ENCODE measurements around the gene IGSF6.
"Not testable (repeated sequence)": the region's sequence is repeated elsewhere in the genome, so short reads cannot be mapped to it uniquely, and the experiment has no call there.

Gene IGSF6

GRCh38 chr16:21629616-21630539 is 22.5 kb downstream of the IGSF6 start:
- DNase-seq (ENCODE audit: low spot score) = not testable (repeated sequence)

- DNase-seq (ENCODE audit: low spot score) = no peak
Observed at GRCh38 chr16:21628772-21629171, 23.6 kb downstream of the IGSF6 start.

GRCh38 chr16:21628121-21628726 is 24.2 kb downstream of the IGSF6 start:
- DNase-seq (ENCODE audit: low spot score) = no peak

GRCh38 chr16:21626659-21627277 is 25.6 kb downstream of the IGSF6 start:
- DNase-seq (ENCODE audit: low spot score) = peak; percentile 90

GRCh38 chr16:21625026-21625425 is 27.4 kb downstream of the IGSF6 start:
- DNase-seq (ENCODE audit: low spot score) = no peak

GRCh38 chr16:21622545-21622944 is 29.9 kb downstream of the IGSF6 start:
- DNase-seq (ENCODE audit: low spot score) = no peak

- no peak for DNase-seq (ENCODE audit: low spot score)
Observed at GRCh38 chr16:21620592-21620991, 31.8 kb downstream of the IGSF6 start.

- DNase-seq (ENCODE audit: low spot score) = no peak
Observed at GRCh38 chr16:21619765-21620425, 32.5 kb downstream of the IGSF6 start.

GRCh38 chr16:21618281-21618680 is 34.1 kb downstream of the IGSF6 start:
- no peak for DNase-seq (ENCODE audit: low spot score)

GRCh38 chr16:21617607-21618006 is 34.8 kb downstream of the IGSF6 start:
- DNase-seq (ENCODE audit: low spot score) = no peak

- DNase-seq (ENCODE audit: low spot score) = no peak
Observed at GRCh38 chr16:21614896-21615295, 37.5 kb downstream of the IGSF6 start.

- no peak for DNase-seq (ENCODE audit: low spot score)
Observed at GRCh38 chr16:21613781-21614180, 38.6 kb downstream of the IGSF6 start.

GRCh38 chr16:21613361-21613760 is 39.0 kb downstream of the IGSF6 start:
- no peak for DNase-seq (ENCODE audit: low spot score)

- DNase-seq (ENCODE audit: low spot score) = no peak
Observed at GRCh38 chr16:21611556-21612384, 40.6 kb downstream of the IGSF6 start.

- no peak for DNase-seq (ENCODE audit: low spot score)
Observed at GRCh38 chr16:21611198-21611555, 41.2 kb downstream of the IGSF6 start.

GRCh38 chr16:21610766-21611165 is 41.6 kb downstream of the IGSF6 start:
- no peak for DNase-seq (ENCODE audit: low spot score)

- no peak for DNase-seq (ENCODE audit: low spot score)
Observed at GRCh38 chr16:21610006-21610544, 42.3 kb downstream of the IGSF6 start.

GRCh38 chr16:21608639-21609328 is 43.6 kb downstream of the IGSF6 start:
- no peak for DNase-seq (ENCODE audit: low spot score)

- DNase-seq (ENCODE audit: low spot score) = not testable (repeated sequence)
Observed at GRCh38 chr16:21605848-21606247, 46.6 kb downstream of the IGSF6 start.

GRCh38 chr16:21603928-21604327 is 48.5 kb downstream of the IGSF6 start:
- peak; percentile 53 for DNase-seq (ENCODE audit: low spot score)

- DNase-seq (ENCODE audit: low spot score) = no peak
Observed at GRCh38 chr16:21602785-21603184, 49.6 kb downstream of the IGSF6 start.
